Retinal pigment epithelial cell (primary cell): ENCODE results near the gene ELP4.
"Not testable (repeated sequence)": the region's sequence is repeated elsewhere in the genome, so short reads cannot be mapped to it uniquely, and the experiment has no call there.

ENCODE experiments used
- DNase-seq: peaks from one replicate; pipeline ENCODE4 v3.0.0-alpha.2; 2010; ENCODE audit warnings: low read depth
- H3K4me3 ChIP-seq: 2 replicates; pipeline ENCODE4 v1.5.1; 2011; ENCODE audit warnings: mild to moderate bottlenecking, low read length, control low read depth, moderate library complexity
- TF ChIP-seq, protein P1 (sequence below): conservative IDR thresholded peaks from 2 replicates; pipeline ENCODE4 v1.5.1; 2011; ENCODE audit warnings: low read depth, low read length, control low read depth, inconsistent platforms

The ELP4 gene

GRCh38 chr11:31720225-31720624 is 210.7 kb downstream of the ELP4 start:
- DNase-seq, result no peak
- no peak overlapping the region for H3K4me3 ChIP-seq
- TF ChIP-seq, protein P1, sequence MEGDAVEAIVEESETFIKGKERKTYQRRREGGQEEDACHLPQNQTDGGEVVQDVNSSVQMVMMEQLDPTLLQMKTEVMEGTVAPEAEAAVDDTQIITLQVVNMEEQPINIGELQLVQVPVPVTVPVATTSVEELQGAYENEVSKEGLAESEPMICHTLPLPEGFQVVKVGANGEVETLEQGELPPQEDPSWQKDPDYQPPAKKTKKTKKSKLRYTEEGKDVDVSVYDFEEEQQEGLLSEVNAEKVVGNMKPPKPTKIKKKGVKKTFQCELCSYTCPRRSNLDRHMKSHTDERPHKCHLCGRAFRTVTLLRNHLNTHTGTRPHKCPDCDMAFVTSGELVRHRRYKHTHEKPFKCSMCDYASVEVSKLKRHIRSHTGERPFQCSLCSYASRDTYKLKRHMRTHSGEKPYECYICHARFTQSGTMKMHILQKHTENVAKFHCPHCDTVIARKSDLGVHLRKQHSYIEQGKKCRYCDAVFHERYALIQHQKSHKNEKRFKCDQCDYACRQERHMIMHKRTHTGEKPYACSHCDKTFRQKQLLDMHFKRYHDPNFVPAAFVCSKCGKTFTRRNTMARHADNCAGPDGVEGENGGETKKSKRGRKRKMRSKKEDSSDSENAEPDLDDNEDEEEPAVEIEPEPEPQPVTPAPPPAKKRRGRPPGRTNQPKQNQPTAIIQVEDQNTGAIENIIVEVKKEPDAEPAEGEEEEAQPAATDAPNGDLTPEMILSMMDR, result no peak

DNA sequence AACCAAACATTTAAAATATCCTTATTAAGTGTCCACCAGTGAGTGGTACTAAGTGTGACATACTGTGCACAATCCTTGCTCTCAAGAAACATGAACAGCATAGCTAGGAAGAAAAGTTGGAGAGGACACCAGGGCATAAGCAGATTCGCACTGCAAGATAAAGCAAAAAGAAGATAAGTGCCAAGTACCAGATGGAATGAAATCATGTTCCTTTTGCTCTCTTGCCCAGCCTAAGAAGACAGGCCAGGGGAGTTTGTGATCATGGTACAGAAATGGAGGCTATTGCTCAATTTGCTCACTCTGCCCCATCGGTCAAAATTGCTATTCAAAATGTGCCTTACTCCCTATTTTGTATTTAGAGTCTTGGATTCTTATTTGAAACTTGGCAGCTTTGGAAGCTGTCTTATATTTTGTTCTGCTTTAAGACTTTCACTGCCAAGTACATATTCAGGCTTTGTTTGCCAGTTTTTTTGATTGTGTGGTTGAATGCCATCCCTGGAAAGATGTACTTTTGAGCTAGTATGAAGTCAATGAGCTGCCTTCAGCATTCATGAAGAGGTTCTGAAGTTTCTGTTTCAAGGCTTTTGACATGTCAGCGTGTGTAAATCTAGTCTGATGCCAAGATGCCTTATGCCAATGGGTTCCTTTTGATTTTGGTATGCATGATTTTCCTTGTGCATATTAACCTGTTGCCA is 211.3 kb downstream of the ELP4 start:
- no peak overlapping the region for H3K4me3 ChIP-seq
- TF ChIP-seq, protein P1, result no peak
- no peak for DNase-seq

GRCh38 chr11:31722754-31723153 is 213.2 kb downstream of the ELP4 start:
- H3K4me3 ChIP-seq, result no peak overlapping the region
- TF ChIP-seq, protein P1, result no peak
- no peak for DNase-seq

- TF ChIP-seq, protein P1, result no peak
- DNase-seq, result no peak
Observed at GRCh38 chr11:31725176-31725575, 215.6 kb downstream of the ELP4 start.

GRCh38 chr11:31728432-31728831 is 218.9 kb downstream of the ELP4 start:
- DNase-seq, result no peak
- TF ChIP-seq, protein P1, result no peak
- no peak overlapping the region for H3K4me3 ChIP-seq

More at GRCh38 chr11:31725176-31725575, 215.6 kb downstream of the ELP4 start:
- H3K4me3 ChIP-seq, result no peak overlapping the region

DNA sequence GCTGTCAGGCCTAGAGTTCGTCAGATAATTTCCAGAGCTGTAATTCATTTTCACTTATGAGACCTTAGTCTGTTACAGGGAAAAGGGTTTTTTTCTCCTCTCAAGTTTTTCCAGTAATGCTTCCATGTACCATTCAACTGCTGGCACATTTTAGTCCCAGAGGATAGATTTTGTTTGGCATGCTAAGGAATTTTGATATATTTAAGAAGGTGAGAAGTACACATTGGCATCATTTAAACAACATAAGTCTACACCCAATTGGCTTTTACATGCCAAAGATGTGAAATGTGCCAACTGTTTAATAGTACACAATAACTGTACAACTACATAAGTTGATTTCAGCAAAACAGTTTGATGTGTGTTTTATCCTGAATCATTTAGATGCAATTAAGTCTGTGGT is 230.6 kb downstream of the ELP4 start:
- no peak for DNase-seq
- TF ChIP-seq, protein P1, result no peak

DNA sequence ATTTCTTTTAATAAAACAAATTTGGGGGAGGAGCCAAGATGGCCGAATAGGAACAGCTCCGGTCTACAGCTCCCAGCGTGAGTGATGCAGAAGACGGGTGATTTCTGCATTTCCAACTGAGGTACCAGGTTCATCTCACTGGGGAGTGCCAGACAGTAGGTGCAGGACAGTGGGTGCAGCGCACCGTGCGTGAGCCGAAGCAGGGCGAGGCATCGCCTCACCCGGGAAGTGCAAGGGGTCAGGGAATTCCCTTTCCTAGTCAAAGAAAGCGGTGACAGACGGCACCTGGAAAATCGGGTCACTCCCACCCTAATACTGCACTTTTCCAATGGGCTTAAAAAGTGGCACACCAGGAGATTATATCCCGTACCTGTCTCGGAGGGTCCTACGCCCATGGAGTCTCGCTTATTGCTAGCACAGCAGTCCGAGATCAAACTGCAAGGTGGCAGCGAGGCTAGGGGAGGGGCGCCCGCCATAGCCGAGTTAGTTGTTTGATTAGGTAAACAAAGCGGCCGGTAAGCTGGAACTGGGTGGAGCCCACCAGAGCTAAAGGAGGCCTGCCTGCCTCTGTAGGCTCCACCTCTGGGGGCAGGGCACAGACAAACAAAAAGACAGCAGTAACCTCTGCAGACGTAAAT is 231.3 kb downstream of the ELP4 start:
- DNase-seq, H3K4me3 ChIP-seq: not testable (repeated sequence)

More for the DNA sequence above, 230.6 kb downstream of the ELP4 start:
- no peak overlapping the region for H3K4me3 ChIP-seq
